Measurements from ENCODE around the gene RAMACL.

GRCh38 chr6:166562726-166563125 lies 23.8 kb downstream of the RAMACL start:
- TF ChIP-seq SUZ12 (IDR thresholded peaks at IDR 0.05; ENCODE audit: extremely low read depth, insufficient read depth, insufficient read length) (no peak), ZNF274 (IDR thresholded peaks at IDR 0.05; ENCODE audit: low read depth, low read length) (no peak)

All from NT2/D1 (cell line).